Upper lobe of left lung (tissue), 4 donors: ENCODE measurements around the gene PTPRS.

Experiments
- POLR2AphosphoS5 ChIP-seq, 2 donors: sonication (generic); formaldehyde crosslinking; IDR thresholded peaks; one replicate each; pipeline ENCODE4 v1.5.1; 2017; ENCODE audit warnings: antibody characterized with exemption in 2 of 2
- TF ChIP-seq, protein P1 (sequence below), 6 experiments: fragments of 450-650 bp in 4 of 6; fragments of 200-600 bp in 2 of 6; sonication (generic) in 2 of 6; IDR thresholded peaks; one replicate each; pipeline ENCODE4 v1.5.1; 2016 to 2019; ENCODE audit warnings: antibody characterized with exemption in 6 of 6

DNA sequence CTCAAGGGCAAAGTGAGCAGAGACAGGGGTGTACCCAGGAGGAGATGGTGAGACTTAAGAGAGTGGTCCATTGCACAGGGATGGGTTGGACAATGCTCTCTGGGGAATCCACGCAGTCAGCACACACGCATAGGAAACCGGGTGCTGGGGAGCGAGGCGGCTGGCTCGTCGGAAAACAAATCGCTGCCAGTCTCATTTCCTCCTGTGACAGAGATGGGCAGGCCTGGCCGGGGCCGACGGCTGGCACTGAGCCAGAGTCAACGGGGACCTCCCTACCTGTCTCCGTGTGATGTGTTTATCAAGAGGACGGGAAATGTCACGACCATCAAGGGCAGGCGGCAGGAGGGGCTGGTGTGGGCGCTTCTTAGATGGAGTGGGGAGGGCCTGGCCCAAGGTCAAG lies 27.3 kb downstream of the PTPRS start:
- TF ChIP-seq POLR2AphosphoS5 (IDR thresholded peaks at IDR 0.05), result no peak
- TF ChIP-seq, protein P1, sequence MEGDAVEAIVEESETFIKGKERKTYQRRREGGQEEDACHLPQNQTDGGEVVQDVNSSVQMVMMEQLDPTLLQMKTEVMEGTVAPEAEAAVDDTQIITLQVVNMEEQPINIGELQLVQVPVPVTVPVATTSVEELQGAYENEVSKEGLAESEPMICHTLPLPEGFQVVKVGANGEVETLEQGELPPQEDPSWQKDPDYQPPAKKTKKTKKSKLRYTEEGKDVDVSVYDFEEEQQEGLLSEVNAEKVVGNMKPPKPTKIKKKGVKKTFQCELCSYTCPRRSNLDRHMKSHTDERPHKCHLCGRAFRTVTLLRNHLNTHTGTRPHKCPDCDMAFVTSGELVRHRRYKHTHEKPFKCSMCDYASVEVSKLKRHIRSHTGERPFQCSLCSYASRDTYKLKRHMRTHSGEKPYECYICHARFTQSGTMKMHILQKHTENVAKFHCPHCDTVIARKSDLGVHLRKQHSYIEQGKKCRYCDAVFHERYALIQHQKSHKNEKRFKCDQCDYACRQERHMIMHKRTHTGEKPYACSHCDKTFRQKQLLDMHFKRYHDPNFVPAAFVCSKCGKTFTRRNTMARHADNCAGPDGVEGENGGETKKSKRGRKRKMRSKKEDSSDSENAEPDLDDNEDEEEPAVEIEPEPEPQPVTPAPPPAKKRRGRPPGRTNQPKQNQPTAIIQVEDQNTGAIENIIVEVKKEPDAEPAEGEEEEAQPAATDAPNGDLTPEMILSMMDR (IDR thresholded peaks at IDR 0.05), result no peak
